Lower leg skin (tissue), 4 donors: ENCODE results near the gene RRP9. TPM values are rescaled to one million over a fixed set of nuclear protein-coding genes. Genes with fewer than 3 reads are reported as not detected.
A peak's percentile ranks its signal among the peaks of the same experiment; 100 is the strongest.

ENCODE experiments used
- DNase-seq, 2 donors: peaks; one replicate each; pipeline ENCODE4 v3.0.0-alpha.2; 2019; ENCODE audit warnings: low spot score in 2 of 2
- H3K4me3 ChIP-seq: fragments of 200-600 bp; sonication (generic); 2 replicates; pipeline ENCODE4 v1.5.1; 2017; ENCODE audit warnings: mild to moderate bottlenecking, low read depth; ENCODE audit not compliant: poor library complexity, severe bottlenecking
- CTCF ChIP-seq, 3 donors: fragments of 450-650 bp; IDR thresholded peaks; one replicate each; pipeline ENCODE4 v1.5.1; 2016; ENCODE audit warnings: antibody characterized with exemption in 3 of 3, mild to moderate bottlenecking in 3 of 3, moderate library complexity in 2 of 3
- POLR2A ChIP-seq, 2 donors: fragments of 450-650 bp; IDR thresholded peaks; one replicate each; pipeline ENCODE4 v1.6.1; 2016 to 2017; ENCODE audit warnings: antibody characterized with exemption in 2 of 2, mild to moderate bottlenecking in 1 of 2, moderate library complexity in 1 of 2
- WGBS, 2 donors: methylation state at CpG; one replicate each; pipeline ENCODE4 v1.1.5; 2018; 5-methylcytosine and 5-hydroxymethylcytosine counted together
- intact Hi-C: fragments of 100-400 bp; cut with DNase I; formaldehyde crosslinking; loops from one replicate; pipeline ENCODE4 v1.15.0; 2023; ENCODE audit warnings: low total_unique reads
- total RNA-seq, 4 donors: library from RNA; depleted of rRNA; stranded (reverse); fragments of >200 nt; gene quantifications; one replicate each; pipeline ENCODE4 v1.1.0, GENCODE V29; 2016

The RRP9 gene
- total RNA-seq, 4 donors from 2014 or later, result 10.0 to 16.9 (median 14.0) TPM

DNA sequence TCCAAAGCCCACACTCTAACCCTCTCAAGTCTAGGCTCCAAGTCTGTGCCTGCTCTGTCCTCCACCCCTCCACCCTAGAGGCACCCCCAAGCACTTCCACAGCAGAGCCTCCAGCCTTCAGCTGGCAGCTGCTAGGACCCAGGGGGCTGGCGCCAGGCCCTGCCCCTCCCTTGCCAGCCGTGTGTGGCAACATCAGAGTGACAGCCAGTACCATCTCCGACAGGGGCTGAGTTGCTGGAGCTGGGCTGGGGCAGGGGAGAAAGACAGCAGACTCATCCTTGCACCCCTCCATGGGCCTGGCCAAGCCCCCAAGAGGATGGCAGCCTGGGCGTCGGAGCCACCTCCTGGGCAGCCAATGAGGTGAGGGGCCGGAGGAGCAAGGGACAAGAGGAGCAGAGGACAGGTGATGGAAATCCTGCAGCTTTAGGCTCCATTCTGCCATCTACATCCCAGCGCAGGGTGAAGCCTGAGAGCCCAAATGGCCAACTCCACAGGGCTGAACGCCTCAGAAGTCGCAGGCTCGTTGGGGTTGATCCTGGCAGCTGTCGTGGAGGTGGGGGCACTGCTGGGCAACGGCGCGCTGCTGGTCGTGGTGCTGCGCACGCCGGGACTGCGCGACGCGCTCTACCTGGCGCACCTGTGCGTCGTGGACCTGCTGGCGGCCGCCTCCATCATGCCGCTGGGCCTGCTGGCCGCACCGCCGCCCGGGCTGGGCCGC lies 13.6 kb upstream of the RRP9 start, which contains the start of gene GPR62:
Gene GPR62 (plus strand): TSS at position 207 of the 718 bp plus-strand sequence. CDS start 272 bp downstream, at position 479.
- TF ChIP-seq CTCF (IDR thresholded peaks at IDR 0.05), result no peak
- TF ChIP-seq POLR2A (IDR thresholded peaks at IDR 0.05), result no peak
- H3K4me3 ChIP-seq, result peak within 1 kb of the TSS; percentile 8
- 20 to 56% methylated on average over 7 to 33 of the region's 33 CpGs for WGBS, 2 donors
- intact Hi-C loops, result loop anchor here (5.0 kb wide), 1 partner anchor 1637 kb away; no protein-coding TSS in a partner anchor
- peak in 1 of 2 donors; percentile 85 for DNase-seq

- TF ChIP-seq POLR2A (IDR thresholded peaks at IDR 0.05) (no peak), CTCF (IDR thresholded peaks at IDR 0.05) (no peak)
- DNase-seq, result no peak
- intact Hi-C loops, result loop anchor here (5.0 kb wide), 1 partner anchor 1638 kb away; no protein-coding TSS in a partner anchor
- 74 to 79% methylated on average over 1 of the region's 1 CpG for WGBS, 2 donors
- no peak overlapping the region for H3K4me3 ChIP-seq
Measured at GRCh38 chr3:51954713-51955112, 13.0 kb upstream of the RRP9 start.

- TF ChIP-seq CTCF (IDR thresholded peaks at IDR 0.05) (no peak), POLR2A (IDR thresholded peaks at IDR 0.05) (no peak)
- DNase-seq, result no peak
- 64 to 67% methylated on average over 6 of the region's 6 CpGs for WGBS, 2 donors
- intact Hi-C loops, result no loop called here
- H3K4me3 ChIP-seq, result no peak overlapping the region
Measured at GRCh38 chr3:51954105-51954504, 12.4 kb upstream of the RRP9 start.

GRCh38 chr3:51953445-51953844 lies 11.7 kb upstream of the RRP9 start:
- 71 to 75% methylated on average over 3 of the region's 3 CpGs for WGBS, 2 donors
- intact Hi-C loops, result no loop called here
- DNase-seq, result no peak
- TF ChIP-seq CTCF (IDR thresholded peaks at IDR 0.05) (no peak), POLR2A (IDR thresholded peaks at IDR 0.05) (no peak)
- H3K4me3 ChIP-seq, result no peak overlapping the region

DNA sequence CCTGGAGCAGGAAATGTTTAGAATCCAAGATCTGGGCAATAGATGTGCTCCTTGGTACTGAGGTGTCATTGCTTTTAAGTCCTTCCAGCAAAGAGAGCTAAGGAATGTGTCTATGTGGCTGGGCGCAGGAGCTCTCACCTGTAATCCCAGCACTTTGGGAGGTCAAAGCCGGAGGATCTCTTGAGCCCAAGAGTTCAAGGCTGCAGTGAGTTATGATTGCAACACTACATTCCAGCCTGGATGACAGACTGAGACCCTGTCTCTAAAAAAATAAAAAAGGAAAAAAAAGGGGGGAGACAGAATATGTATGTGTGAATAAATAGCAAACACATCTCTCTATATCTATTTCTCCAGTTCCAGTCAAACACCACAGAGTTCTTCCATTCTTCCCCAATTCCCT lies 9.2 kb upstream of the RRP9 start:
- no peak overlapping the region for H3K4me3 ChIP-seq
- intact Hi-C loops, result no loop called here
- no peak for TF ChIP-seq POLR2A (IDR thresholded peaks at IDR 0.05)
- no peak for TF ChIP-seq CTCF (IDR thresholded peaks at IDR 0.05)
- 96 to 97% methylated on average over 2 of the region's 2 CpGs for WGBS, 2 donors
- DNase-seq, result no peak
